GM12892 (cell line): Measurements from ENCODE around the gene AKAP12.

Source experiments
- DNase-seq: peaks from one replicate; pipeline ENCODE4 v3.0.0; 2011; ENCODE audit not compliant: insufficient read length
- FAIRE-seq: peaks from 2 replicates; lab custom pipeline; 2011; peaks lifted over from hg19 to GRCh38; lab: Jason Lieb, UNC
- POLR2A ChIP-seq: IDR thresholded peaks from 2 replicates; pipeline ENCODE4 v1.6.1; 2011; ENCODE audit warnings: low read depth, low read length, control low read depth
- POLR2AphosphoS5 ChIP-seq: IDR thresholded peaks from 2 replicates; pipeline ENCODE4 v1.6.1; 2011; ENCODE audit warnings: low read depth, low read length, control low read depth
- TAF1 ChIP-seq: IDR thresholded peaks from 2 replicates; pipeline ENCODE4 v1.6.1; 2011; ENCODE audit warnings: low read depth, mild to moderate bottlenecking, control low read depth, low read length, borderline replicate concordance

Gene AKAP12

DNA sequence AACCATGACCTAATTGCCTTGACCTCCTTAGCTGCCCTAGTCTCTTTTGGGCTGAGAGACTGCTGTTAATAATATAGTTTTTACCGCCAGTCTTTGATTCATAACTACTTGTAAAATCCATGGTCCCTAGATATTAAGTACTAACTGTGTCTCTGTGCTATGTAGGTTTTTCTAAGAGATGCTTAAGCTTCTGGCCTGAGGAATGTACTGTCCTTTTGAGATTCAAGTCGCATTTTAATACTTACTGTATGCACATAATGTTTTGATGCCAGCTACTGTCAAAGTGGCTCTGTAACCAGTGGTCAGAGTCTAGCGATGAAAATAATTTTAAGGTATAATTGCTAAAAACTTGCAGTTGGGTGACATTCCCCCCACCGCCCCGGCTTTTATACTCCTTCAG is 2.1 kb downstream of the AKAP12 start:
- TF ChIP-seq POLR2AphosphoS5 (no peak), POLR2A (no peak), TAF1 (no peak)
- no peak for DNase-seq
- no peak for FAIRE-seq

DNA sequence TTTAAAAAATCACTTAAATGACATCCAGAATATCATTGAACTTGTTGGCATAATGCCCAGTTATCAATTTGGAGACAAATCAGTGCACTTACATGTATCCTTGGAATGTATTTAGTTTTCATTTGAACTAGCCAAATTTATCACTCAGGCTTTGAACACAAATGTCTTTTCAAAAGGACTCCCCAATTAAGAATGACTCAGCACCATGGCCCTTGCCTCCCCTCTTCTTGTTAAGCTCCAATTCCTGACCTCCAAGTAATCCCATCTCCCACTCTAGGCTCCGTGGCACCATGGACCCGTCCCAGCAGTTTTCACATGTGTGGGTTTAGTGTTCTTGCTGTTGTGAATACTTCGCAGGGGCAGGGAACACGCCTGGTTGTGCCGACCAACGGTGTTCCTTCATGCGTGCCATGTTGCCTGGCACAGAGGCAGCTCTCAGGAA is 2.7 kb downstream of the AKAP12 start:
- FAIRE-seq, result no peak
- no peak for DNase-seq
- TF ChIP-seq POLR2AphosphoS5 (no peak), POLR2A (no peak), TAF1 (no peak)

DNA sequence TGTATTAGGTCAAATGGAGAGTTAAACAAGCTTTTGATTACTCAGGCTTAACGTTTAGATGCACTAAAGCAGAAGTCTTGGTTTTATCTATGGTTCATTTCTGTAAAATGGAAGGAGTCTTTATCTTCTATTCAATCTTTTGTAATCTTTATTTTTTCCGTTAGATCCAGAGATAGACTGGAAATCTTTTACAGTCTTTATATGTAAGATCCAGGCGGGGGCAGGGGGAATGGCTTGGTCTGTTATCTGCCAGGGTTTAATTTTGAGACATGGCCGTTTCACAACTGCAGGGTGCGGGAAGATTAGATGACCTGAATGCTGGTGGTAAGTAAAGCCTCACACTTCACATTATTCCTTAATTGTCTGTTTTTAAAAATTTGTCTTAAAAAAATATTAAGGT is 3.7 kb downstream of the AKAP12 start:
- no peak for DNase-seq
- TF ChIP-seq POLR2AphosphoS5 (no peak), POLR2A (no peak), TAF1 (no peak)
- no peak for FAIRE-seq

DNA sequence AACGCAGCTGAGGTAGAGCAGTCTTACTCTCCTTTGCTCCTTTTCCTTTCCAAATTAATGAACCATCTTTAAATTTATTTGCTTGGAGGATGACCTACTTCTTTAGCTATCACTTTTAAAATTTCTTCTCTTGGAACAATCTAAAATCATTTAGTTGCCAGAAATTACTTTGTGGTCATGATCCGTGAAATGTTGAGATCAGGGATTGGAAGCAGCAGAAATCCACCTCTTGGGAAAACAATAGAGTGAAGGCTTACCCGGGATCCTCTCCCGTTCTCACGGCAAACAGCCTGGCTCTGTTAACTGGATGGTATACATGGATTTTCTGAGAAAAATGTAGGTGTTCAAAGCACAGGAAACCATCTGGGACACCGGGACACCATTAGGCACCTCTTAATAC is 7.7 kb downstream of the AKAP12 start:
- DNase-seq (no peak), FAIRE-seq (no peak)
- no peak for TF ChIP-seq POLR2A
- TF ChIP-seq POLR2AphosphoS5, result no peak
- no peak for TF ChIP-seq TAF1

DNA sequence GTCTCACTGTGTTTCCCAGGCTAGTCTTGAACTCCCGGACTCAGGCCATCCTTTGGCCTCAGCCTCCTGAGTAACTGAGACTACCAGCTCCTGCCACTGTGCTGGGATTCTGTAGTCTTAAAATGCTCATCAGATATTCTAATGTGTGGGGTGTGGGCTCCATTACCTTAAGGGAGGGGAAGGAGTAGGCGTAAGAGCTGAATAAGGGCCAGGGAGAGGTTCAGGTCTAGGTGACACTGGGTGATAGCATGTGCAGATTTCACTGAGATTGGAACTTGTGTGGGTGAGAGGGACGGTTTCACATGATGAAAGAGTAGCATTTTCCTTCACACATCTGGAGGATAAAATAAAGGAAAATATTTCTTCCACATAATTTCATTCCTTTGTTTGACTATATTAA is 8.5 kb downstream of the AKAP12 start:
- no peak for TF ChIP-seq POLR2AphosphoS5
- no peak for TF ChIP-seq POLR2A
- no peak for TF ChIP-seq TAF1
- DNase-seq, result no peak
- no peak for FAIRE-seq

DNA sequence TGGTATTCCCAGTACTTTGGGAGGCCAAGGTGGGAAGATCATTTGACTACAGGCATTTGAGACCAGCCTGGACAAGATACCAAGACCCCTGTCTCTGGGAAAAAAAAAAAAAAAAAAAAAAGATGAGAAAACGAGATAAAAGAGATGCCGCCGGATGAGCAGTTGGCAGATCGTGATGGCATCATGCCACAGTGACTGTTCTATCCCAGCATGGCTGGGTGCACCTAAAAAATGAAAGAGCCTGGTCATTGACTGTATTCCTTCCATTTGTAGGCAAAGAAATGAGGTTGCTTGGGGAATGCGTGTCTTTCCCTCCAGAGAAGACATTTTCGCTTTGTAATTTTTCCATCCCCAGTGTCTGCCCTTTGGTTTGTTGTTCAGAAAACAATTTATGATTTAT is 12.9 kb downstream of the AKAP12 start:
- FAIRE-seq (no peak), DNase-seq (no peak)
- TF ChIP-seq TAF1 (no peak), POLR2A (no peak), POLR2AphosphoS5 (no peak)

DNA sequence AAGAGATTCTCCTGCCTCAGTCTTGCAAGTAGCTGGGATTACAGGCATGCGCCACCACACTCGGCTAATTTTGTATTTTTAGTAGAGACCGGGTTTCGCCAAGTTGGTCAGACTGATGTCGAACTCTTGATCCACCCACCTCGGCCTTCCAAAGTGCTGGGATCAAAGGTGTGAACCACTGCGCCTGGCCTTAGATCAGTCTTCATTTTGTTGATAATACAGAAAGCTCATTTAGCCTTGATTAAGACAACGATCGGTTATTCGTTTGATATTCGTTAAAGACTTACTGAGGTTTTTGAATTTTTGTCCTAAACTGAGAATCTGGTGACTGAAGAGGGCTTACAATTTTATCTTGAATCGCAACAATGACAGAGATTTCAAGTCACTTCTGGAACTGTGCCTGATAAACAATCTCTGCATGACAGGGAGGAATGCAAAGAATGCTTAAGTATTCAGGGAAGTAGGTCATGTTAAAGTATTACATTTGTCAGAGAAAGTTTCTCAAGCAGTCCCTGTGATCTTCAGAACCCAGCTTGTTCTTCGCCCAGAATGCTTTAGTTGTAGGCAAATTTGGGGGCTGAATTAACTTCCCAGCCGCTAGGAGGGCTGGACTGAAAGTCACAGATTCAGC is 14.8 kb downstream of the AKAP12 start:
- TF ChIP-seq POLR2A (no peak), POLR2AphosphoS5 (no peak), TAF1 (no peak)
- FAIRE-seq, result no peak
- no peak for DNase-seq

DNA sequence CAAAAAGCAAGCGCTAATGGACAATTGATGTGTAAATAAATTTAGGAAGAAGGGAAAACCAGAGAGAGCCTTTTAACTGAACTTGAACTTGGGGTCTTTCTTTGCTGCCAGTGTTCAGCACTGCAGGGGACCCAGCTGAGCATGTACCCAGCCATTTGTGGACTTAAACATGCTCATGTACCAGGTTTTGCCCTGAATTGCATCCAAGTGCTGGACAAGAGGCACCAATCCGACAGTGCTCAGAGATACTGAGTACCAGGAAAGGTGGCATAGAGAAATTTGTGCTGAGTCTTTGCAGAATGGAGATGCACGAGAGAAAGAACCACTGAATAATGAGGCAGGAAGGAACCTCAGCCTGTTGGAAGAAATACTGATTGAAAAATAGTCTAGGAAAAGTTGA is 16.0 kb downstream of the AKAP12 start:
- TF ChIP-seq TAF1 (no peak), POLR2A (no peak), POLR2AphosphoS5 (no peak)
- FAIRE-seq (no peak), DNase-seq (no peak)

DNA sequence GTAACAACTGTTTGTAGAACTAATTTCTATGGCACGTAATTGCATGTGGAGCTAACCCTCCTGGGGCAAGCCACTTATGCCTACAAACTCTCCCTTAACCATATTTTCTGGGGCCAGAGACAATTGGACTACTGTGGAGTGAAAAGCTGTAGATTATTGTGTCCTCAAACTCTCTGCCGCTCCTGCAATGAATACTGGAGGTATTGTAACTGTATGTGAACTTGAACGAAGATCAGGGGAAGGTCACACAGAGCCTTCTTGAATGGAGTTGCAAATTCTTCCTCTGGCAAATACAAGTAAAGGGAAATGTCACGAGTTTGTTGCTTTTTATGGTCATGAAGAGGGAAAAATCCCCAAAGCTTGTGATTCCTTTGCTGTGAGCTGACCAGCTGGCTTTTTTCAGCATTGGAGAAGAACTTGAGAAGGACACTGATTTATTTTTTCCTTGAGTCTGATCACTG is 18.2 kb downstream of the AKAP12 start:
- DNase-seq, result no peak
- no peak for FAIRE-seq
- TF ChIP-seq POLR2A, result no peak
- TF ChIP-seq TAF1, result no peak
- TF ChIP-seq POLR2AphosphoS5, result no peak

DNA sequence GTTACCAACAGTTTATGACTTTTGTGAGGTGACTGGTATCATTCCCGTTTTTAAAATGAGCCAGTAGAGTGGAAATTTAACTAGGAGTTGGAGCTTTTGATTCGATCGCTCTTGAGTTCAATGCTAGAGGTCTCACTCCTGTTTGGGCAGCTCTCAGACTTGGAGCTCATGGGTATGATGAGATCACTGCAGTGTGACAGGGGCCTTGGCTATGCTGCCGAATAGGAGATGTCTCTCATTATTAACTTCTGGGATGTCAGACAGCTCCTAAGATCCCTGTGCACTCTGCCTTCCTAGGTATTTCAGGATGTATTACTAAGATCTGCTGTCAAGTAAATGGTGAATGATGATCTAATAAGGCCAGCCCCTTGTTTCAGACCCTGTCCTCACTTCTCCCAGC is 20.4 kb downstream of the AKAP12 start:
- TF ChIP-seq POLR2A, result no peak
- no peak for TF ChIP-seq TAF1
- no peak for TF ChIP-seq POLR2AphosphoS5
- DNase-seq, result no peak
- FAIRE-seq, result no peak

DNA sequence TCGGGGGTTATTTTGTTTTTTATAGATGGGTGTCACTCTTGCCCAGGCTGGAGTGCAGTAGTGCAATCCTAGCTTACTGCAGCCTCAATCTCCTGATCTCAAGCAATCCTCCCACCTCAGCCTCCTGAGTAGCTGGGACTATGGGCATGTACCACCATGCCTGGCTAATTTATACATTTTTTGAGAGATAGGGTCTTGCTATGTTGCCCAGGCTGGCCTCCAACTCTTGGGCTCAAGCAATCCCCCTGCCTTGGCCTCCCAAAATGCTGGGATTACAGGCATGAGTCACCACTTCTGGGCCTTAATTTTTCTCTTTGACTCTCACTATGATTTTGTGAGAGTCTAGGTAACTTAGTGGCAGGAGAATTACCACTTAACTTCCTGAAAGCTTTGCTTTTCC is 23.3 kb downstream of the AKAP12 start:
- TF ChIP-seq TAF1 (no peak), POLR2AphosphoS5 (no peak), POLR2A (no peak)
- DNase-seq (no peak), FAIRE-seq (no peak)

DNA sequence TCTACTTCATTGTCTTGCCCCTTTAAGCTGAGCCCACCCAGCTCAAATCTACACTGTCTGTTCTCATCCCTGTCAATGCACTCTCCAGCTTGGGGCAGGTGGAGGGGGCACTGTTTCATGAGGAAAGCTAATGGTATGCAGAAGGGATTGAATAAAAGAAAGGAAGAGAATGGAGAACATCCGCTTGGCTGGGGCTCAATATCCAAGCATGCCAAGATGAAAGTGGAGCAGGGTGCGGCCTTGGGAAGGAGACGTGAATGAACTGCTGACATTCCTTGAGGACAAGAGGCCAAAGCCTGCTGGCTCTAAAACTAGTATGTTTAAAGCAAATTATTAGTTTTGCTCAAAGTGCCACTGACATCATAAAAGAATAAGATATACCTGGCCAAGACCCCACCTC is 24.2 kb downstream of the AKAP12 start:
- DNase-seq (no peak), FAIRE-seq (no peak)
- TF ChIP-seq POLR2A, result no peak
- no peak for TF ChIP-seq TAF1
- no peak for TF ChIP-seq POLR2AphosphoS5

DNA sequence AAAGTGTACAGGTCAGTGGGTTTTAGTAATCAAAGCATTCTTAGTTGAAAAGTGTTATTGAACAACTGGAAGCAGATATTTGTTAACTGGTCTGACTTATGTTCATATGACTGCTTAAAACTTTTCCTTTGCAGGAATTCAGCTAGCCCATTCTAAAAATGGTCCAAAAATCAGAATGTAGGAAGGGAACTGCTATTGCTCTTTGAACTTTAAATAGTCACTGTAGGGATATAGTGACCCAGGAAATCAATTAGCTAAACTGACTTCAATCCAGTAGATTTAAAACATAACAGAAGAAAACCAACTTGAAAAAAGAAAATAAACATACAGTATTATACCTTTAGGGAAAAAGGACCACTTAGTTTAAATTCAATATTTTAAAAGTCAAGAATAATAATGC is 25.5 kb downstream of the AKAP12 start:
- FAIRE-seq, result no peak
- TF ChIP-seq POLR2AphosphoS5 (no peak), POLR2A (no peak), TAF1 (no peak)
- DNase-seq, result no peak
